Measurements from ENCODE around the gene NT5C3A.

Gene NT5C3A

GRCh38 chr7:33073243-33073642 is 10.7 kb upstream of the NT5C3A start:
- no peak for DNase-seq

- DNase-seq, result no peak
Observed at GRCh38 chr7:33072471-33072870, 9.9 kb upstream of the NT5C3A start.

GRCh38 chr7:33070831-33071230 is 8.3 kb upstream of the NT5C3A start:
- no peak for DNase-seq

- DNase-seq, result no peak
Observed at GRCh38 chr7:33070277-33070676, 7.7 kb upstream of the NT5C3A start.

- DNase-seq, result no peak
Observed at GRCh38 chr7:33067921-33068320, 5.3 kb upstream of the NT5C3A start.

- no peak for DNase-seq
Observed at GRCh38 chr7:33066771-33067170, 4.2 kb upstream of the NT5C3A start.

- DNase-seq, result no peak
Observed at GRCh38 chr7:33065981-33066380, 3.4 kb upstream of the NT5C3A start.

- peak; percentile 89 for DNase-seq
Observed at GRCh38 chr7:33062782-33063443, 337 bp upstream of the NT5C3A start.

GRCh38 chr7:33061282-33061937 is 1.2 kb downstream of the NT5C3A start:
- DNase-seq, result no peak

- DNase-seq, result no peak
Observed at GRCh38 chr7:33059635-33060034, 2.9 kb downstream of the NT5C3A start.

- DNase-seq, result no peak
Observed at GRCh38 chr7:33055158-33055557, 7.4 kb downstream of the NT5C3A start.

- no peak for DNase-seq
Observed at GRCh38 chr7:33054261-33054964, 8.2 kb downstream of the NT5C3A start.

GRCh38 chr7:33053721-33054120 is 8.9 kb downstream of the NT5C3A start:
- DNase-seq, result no peak

- DNase-seq, result no peak
Observed at GRCh38 chr7:33050535-33051318, 11.8 kb downstream of the NT5C3A start.

GRCh38 chr7:33048704-33049103 is 13.9 kb downstream of the NT5C3A start:
- no peak for DNase-seq

GRCh38 chr7:33048257-33048656 is 14.3 kb downstream of the NT5C3A start:
- DNase-seq, result no peak

- DNase-seq, result no peak
Observed at GRCh38 chr7:33044986-33045385, 17.6 kb downstream of the NT5C3A start.

GRCh38 chr7:33044401-33044718 is 18.2 kb downstream of the NT5C3A start:
- no peak for DNase-seq

- DNase-seq, result no peak
Observed at GRCh38 chr7:33043501-33044400, 18.8 kb downstream of the NT5C3A start.

GRCh38 chr7:33041631-33042428 is 20.7 kb downstream of the NT5C3A start:
- no peak for DNase-seq

GRCh38 chr7:33040803-33041516 is 21.6 kb downstream of the NT5C3A start:
- peak; percentile 60 for DNase-seq

Data from activated CD4-positive, alpha-beta T cell treated with anti-CD3 and anti-CD28 coated beads, Interleukin-2, amount 50 U/mL, for 1 hour (primary cell).